Measurements from ENCODE around the gene ECI2.
"Not testable (repeated sequence)": the region's sequence is repeated elsewhere in the genome, so short reads cannot be mapped to it uniquely, and the experiment has no call there.

Gene ECI2

DNA sequence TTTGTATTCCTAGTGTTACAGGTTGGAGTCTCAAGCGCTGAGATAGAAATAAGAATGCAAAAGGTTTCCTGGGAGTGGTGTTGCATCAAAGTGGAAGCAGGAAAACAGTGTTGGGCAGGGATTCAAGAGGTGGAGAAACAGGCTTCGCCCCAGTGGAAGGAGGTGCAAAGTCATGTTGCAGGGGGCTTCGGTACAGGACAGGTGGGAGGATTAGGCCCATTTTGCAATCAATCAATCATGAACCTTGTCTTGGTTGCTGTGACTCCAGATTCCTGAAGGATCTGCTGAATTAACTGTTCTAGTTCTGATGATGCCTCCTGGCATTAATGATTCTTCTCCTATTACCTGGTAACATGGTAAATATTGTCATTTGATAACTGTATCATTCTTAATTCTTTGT lies 34.1 kb downstream of the ECI2 start:
- no peak for DNase-seq (ENCODE audit: low read depth in 2 of 2)

DNA sequence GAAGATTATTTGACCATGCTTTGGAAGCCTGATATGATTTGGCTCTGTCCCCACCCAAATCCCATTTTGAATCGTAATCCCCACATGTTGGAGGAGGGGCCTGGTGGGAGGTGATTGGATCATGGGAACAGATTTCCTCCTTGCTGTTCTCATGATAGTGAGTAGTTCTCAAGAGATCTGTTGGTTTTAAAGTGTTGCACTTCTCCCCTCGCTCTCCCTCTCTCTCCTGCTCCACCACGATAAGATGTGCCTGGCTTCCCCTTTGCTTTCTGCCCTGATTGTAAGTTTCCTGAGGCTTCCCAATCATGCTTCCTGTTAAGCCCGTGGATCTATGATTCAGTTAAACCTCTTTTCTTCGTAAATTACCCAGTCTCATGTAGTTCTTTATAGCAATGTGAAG lies 34.7 kb downstream of the ECI2 start:
- no peak for DNase-seq (ENCODE audit: low read depth in 2 of 2)

DNA sequence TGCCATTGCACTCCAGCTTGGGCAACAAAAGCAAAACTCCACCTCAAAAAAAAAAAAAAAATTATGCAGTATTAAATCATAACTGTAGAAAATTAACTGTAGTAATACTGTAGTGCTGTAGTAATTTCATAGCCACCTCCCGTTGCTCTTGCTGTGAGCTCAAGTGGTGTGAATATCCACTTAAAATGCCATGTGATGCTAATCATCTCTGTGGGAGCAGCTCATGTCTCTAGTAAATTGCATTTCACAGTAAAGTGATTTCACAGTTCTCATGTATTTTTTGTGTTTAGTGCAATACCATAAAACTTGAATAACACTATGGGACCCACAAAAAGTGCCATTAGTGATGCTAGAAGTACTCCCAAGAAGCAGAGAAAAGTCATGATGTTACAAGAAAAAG lies 42.1 kb downstream of the ECI2 start:
- DNase-seq (ENCODE audit: low read depth in 2 of 2), result no peak

DNA sequence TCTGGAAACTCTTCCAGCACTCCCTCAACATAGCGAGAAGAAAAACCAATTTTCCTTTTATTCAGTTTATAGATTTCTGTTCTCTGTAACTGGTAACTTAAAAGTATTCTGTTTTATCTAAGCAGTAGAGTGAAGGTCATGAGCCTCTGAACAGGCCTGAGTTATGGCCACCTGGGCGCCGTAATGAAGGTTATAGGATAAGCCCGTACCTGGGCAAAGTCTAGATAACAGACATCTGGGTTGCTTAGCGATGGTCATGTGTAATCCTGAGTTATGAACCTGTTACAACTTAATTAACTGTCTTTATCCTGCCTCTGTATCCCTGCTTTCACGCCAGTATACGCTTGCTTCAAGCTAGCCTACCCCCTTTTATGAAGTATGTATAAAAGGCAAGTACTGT lies 43.4 kb downstream of the ECI2 start:
- DNase-seq (ENCODE audit: low read depth in 2 of 2), result no peak

DNA sequence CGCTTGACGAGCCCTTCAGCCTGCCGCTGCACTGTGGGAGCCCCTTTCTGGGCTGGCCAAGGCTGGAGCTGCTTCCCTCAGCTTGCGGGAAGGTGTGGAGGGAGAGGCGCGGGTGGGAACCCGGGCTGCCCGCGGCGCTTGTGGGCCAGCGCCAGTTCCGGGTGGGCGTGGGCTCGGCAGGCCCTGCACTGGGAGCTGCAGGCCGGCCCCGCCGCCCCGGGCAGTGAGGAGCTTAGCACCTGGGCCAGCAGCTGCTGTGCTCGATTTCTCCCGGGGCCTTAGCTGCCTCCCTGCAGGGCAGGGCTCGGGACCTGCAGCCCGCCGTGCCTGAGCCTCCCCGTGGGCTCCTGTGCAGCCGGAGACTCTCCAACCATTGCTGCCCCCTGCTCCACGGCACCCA lies 45.3 kb downstream of the ECI2 start:
- DNase-seq (ENCODE audit: low read depth in 2 of 2), result not testable (repeated sequence)

DNA sequence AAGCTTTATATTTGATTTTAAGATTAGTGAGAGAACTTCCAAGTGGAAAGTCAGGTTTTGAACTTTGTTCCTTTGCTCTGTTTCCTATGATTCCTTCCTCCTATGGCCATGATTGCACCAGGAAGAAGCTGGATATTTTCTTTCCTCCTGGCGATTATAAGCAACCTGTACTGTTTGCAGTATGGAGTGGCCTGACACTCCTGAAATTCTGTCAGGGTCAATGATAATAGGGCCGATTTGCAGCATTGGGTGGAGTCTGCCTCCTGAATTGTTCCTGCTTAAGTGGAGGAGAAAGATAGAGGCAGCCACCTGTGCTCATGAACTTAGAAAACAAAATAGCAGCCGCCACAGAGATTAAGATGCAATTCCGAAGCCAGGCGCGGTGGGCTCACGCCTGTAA lies 46.7 kb downstream of the ECI2 start:
- DNase-seq (ENCODE audit: low read depth in 2 of 2), result no peak

DNA sequence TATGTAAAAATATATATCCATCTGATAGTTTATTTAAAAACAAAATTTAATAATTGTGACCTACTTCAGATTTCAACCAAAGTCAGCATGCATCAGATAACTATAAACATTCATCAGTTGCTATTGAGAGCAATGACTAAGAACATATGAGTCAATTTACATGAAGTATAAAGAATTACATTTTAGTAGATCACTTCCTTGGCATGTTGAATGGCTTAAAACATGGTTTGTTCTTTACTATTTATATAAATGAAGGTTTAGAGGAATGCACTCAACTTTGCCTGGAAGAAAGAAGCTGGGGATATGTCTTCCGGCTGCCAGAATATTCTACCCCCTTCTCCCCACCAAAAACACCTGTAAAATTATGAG lies 50.1 kb downstream of the ECI2 start:
- peak; percentile 20 to 25 for DNase-seq (ENCODE audit: low read depth in 2 of 2)

DNA sequence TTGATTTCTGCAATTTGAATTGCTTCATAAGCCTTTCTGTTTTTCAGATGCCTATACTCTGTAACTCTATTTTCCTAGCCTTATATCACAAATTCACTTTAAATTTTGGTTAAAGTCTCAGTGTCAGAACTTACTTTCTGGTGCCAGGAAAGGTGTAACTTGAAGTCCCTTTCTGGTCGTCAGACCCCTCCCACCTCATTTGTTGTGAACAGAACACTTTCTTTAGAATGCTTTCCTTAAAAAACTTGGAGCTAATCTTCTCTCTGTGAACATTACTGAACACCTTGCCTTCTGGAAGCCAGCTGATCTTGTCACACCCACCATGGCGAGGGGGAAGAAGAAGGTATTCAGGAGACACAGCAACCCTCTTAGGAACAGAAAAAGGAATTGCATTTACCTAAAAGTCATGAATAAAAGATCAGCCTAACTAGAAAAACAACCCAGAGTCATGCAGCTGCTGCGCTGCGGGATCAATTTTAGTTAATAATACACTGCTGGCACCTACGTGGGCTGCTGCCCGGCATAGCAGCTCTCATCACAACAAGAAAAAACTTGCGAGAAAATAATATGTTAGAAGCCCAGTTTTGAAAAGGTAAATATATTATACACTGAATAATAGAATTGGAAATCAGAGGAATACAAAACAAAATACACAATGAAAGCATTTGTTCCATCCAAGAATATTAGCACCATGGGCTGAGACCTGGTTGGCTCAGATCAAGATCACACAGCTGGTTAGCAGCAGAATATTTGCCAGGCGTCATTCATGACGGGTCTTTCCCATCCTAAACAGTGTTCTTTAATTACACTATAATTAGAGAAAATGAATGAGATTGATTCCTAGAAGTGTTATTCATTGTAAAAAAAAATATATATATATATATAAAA lies 50.7 kb downstream of the ECI2 start:
- DNase-seq (ENCODE audit: low read depth in 2 of 2), result no peak

DNA sequence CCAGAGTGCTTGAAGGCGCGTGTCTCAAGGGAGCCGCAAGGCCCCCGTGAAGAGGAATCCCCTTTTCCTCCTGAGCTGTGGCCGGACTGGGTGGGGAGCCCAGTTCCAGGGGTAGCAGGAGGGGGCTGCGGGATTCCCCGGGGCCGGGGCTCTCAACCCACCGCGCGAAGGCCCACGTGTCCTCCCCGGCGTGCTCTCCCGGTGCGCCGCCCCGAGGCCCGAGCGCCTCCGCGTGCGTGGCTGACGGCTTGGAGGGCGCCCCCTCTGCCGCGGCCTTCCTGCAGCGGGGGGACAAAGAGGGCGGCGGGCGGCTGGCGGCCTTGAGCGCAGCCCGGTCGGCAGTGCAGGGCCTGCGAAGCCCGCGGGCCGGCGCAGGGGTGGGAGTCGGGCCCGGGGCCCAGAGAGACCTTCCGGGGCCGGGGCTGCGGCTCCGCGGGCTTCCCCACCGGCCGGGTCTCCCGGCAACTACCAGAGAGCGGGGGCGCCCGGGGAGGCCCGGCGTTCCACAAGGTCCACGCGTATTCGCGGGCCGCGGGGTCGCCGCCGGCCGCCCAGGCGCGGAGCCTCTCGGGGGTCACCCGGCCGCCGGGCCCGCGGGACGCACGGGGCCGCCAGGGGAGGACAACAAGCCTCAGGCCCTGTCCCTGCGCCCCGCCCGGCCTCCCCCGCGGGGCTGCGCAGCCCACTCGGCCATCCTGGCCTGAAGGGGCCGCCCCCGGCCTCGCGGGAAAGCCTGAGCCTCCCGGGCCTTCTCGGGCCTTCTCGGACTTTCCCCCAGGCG lies 56.5 kb downstream of the ECI2 start, which contains the start of gene FAM217A:
Gene FAM217A, minus strand, starts transcription at position 447 of the 781 bp plus-strand sequence. CDS start 1,723 bp downstream, outside the sequence.
- no peak for DNase-seq (ENCODE audit: low read depth in 2 of 2)

DNA sequence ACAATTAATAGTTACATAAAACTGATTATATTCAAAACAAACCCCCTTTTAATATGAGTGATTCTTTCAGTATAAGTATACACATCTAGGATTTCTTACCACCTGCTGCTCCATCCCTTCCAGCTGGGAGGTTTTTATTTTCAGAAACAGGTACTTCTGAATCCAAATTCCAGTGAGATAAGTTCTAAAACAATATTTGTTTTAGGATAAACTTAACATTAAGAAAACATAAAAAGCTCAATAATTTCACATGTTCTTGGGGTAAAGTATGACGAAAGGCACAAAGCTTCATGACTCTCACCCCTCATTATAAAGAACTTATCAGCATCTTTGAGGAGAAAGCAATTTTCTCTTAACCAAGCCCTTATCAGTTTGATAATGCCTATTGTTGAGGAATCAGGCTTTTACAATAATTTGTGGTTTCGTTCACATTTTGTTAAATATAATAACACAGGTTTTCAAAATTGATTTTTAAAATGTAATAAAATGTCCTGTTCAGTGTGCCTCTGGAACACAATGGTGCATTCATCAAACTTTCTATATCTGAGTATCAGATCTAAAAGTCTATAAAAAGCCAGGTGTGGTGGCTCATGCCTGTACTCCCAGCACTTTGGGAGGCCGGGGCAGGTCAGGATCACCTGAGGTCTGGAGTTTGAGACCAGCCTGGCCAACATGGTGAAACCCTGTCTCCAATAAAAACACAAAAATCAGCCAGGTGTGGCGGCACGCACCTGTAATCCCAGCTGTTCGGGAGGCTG lies 60.7 kb downstream of the ECI2 start:
- DNase-seq (ENCODE audit: low read depth in 2 of 2), result no peak

DNA sequence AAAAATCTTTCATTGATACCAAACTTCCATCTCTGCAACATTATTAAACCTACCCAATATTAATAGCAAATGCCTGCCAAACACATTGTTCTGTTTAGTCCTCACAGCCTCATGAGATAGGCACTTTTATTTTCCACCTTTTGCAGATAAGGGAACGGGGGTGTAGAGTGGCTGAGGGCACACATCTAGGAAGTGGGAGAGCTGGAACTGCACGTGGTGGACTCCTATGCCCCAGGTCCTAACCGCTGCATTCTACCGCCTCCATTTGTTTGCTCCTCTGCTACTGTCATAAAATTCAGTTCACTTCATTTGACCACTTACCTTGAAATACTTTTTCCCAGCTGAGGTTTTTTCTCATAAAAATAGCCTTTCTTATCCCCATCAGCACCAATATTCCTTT lies 64.0 kb downstream of the ECI2 start:
- DNase-seq (ENCODE audit: low read depth in 2 of 2), result no peak

DNA sequence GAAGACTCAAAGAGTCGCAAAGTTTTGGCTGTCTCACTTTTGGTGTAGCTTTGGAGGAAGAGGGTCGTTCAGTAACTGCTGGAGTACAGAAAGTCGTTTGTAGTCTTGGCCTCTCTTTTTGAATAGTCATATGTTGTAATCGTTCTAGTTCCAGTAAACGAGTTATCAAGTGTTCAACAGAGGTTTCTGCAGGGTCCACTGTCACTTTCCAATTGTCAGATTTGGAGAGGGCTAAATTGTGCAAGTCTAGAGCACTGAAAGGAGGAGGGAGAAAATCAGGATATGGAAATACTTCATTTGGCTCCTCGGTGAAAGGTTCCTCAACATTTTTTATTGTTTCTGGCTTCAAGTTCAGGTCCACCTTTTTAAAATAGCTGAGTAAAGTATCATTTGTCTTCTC lies 66.2 kb downstream of the ECI2 start:
- no peak for DNase-seq (ENCODE audit: low read depth in 2 of 2)

DNA sequence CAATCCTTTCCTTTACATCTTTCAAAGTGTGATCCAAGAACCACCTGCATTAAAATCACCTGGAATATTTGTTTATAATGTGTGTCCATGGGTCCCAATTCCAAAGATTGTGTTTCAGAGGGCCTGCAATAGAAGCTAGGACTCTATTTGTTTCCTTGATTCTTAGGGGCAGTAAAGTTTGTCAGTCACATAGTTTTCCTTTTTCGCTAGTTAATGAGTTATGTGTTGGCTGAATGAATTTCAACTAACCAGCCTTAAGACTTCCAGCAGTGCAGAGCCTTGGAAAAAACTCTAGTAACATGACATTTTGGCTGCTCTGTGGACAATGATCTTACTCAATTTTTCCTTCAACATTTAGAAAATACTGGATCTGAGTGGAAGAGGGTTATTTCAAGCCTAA lies 67.7 kb downstream of the ECI2 start:
- no peak for DNase-seq (ENCODE audit: low read depth in 2 of 2)

DNA sequence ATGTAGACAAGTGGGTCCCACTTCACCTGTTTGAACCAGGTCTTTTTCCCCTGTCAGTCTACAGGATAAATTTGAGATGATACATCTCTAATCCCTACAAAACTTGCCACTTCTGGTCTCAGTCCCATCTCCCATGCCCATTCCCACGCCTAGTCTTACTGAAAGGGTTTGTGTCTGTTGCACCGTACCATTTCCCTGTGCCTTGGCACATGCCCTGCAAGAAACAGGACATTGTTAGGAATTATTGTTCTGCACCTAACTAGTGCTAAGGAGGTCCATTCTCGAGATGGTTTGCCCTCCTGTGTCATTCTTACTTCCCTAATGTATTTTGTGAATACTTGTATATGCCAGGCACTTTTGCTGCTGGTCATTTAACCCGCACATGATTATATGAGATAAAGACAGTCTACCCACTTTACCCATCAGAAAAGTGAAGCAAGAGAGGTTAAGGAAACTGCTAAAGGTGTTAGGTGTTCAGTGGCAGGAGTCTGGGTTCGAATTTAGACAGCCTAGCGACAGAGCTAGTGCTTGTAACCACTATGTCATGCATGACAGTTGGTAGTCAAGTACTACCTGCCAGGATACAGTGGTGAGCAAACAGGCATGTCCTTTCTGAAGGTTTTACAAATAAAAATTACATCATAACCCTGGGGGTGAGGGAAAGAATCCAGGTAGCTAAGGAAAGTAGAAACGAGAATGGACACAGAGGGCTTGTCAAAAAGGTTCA lies 69.2 kb downstream of the ECI2 start:
- DNase-seq (ENCODE audit: low read depth in 2 of 2), result no peak
